Heart right ventricle (tissue), 16 donors: ENCODE data around the gene LHX3. TPM values are rescaled to one million over a fixed set of nuclear protein-coding genes. Genes with fewer than 3 reads are reported as not detected.
A peak's percentile ranks its signal among the peaks of the same experiment; 100 is the strongest.

ENCODE experiments used
- ATAC-seq, 8 donors: fragments of 200-7000 bp; cut with Tn5 transposase; one replicate each; pipeline ENCODE4 v1.9.1; 2020; ENCODE audit warnings: mild to moderate bottlenecking in 8 of 8, moderate library complexity in 8 of 8, moderate number of reproducible peaks in 1 of 8
- DNase-seq, 2 donors: peaks; one replicate each; pipeline ENCODE4 v3.0.0-alpha.2; 2020
- H3K27ac ChIP-seq, 10 donors: fragments of 200-600 bp; sonication (generic) in 2 of 10; one replicate each; pipeline versions ENCODE4 v1.5.0 to v1.8.0; 2020 to 2022; ENCODE audit warnings: mild to moderate bottlenecking in 3 of 10
- H3K27me3 ChIP-seq, 7 donors: fragments of 200-600 bp; one replicate each; pipeline ENCODE4 v1.8.0; 2021 to 2022; ENCODE audit warnings: mild to moderate bottlenecking in 2 of 7
- H3K36me3 ChIP-seq, 9 donors: fragments of 200-600 bp; sonication (generic) in 1 of 9; one replicate each; pipeline versions ENCODE4 v1.5.0 to v1.8.0; 2020 to 2022; ENCODE audit warnings: mild to moderate bottlenecking in 2 of 9
- H3K4me1 ChIP-seq, 9 donors: fragments of 200-600 bp; sonication (generic) in 1 of 9; one replicate each; pipeline versions ENCODE4 v1.5.0 to v1.8.0; 2020 to 2022; ENCODE audit warnings: mild to moderate bottlenecking in 4 of 9
- H3K4me3 ChIP-seq, 10 donors: fragments of 200-600 bp; sonication (generic) in 2 of 10; one replicate each; pipeline versions ENCODE4 v1.5.0 to v1.8.0; 2020 to 2022; ENCODE audit warnings: mild to moderate bottlenecking in 7 of 10, moderate library complexity in 2 of 10
- H3K9me3 ChIP-seq, 11 donors: fragments of 200-600 bp in 10 of 11; sonication (generic) in 2 of 11; one replicate each; pipeline versions ENCODE4 v1.5.0 to v1.8.0; 2013 to 2022; ENCODE audit warnings: mild to moderate bottlenecking in 2 of 11, control low read depth in 1 of 11, moderate library complexity in 1 of 11
- CTCF ChIP-seq, 9 donors: fragments of 200-600 bp; sonication (generic) in 2 of 9; IDR thresholded peaks; one replicate each; pipeline versions ENCODE4 v1.5.0 to v1.8.0; 2021 to 2022; ENCODE audit warnings: antibody characterized with exemption in 9 of 9, mild to moderate bottlenecking in 5 of 9, moderate library complexity in 1 of 9
- WGBS, 2 donors: extraction: QIAGEN DNeasy Blood & Tissue Kit; methylation state at CpG; one replicate each; pipeline ENCODE4 v1.1.7; 2013; ENCODE audit warnings: inconsistent platforms in 1 of 2; 5-methylcytosine and 5-hydroxymethylcytosine counted together
- intact Hi-C, 10 donors: fragments of 100-400 bp; cut with DNase I; formaldehyde crosslinking; loops; one replicate each; pipeline versions ENCODE4 v1.11.1 to v1.14.2; 2022
- polyA plus RNA-seq, 2 donors: library from polyadenylated mRNA; stranded (reverse); fragments of 200-250 nt; gene quantifications; one replicate each; pipeline ENCODE4 v1.2.3, GENCODE V29; 2013
- total RNA-seq, 10 donors: library from RNA; stranded (reverse); fragmentation: NEBNext Ultra II Directional in 3 of 10; extraction: Animal tissue kit (Norgen Biotek cat#: 25700) in 3 of 10; gene quantifications; one replicate each; pipeline versions ENCODE4 v1.2.1 to v1.2.4, GENCODE V29; 2021 to 2023
- donor health status: Arrhythmogenic right ventricular cardiomyopathy.
- donor health status: ischemic (EF 13 %, LVEDD 7.1; RV severe dilation, severe dysfunction).
- donor health status: healthy with polysubstance abuse.
- donor health status: DM: no; HTN: yes; CAD: no.
- donor health status: DM: no; HTN: no; CAD: no.
- donor health status: ischemic (EF 25% LVEDD 6.9; RV normal size, moderate dysfunction).
- donor health status: ischemic (EF 25% LVEDD 5.7; RV mildly dilated, moderate dysfunction).
- donor health status: healthy.
- donor health status: DM: yes; HTN: yes; CAD: no.
- donor health status: Ischemic cardiomyopathy.
- donor health status: ischemic (EF 35%, LVEDD 5.7; RV mildly dilated, moderate dysfunction).
- donor health status: nonischemic (EF 11% LVEDD 7.7; RV severe dilation, severe dysfunction).
- donor health status: DM: yes; HTN: yes; CAD: no.
- donor health status: PGD.
- donor health status: ischemic (EF 29% LVEDD 5.4; RV normal size, mild dysfunction).
- donor health status: nonischemic (EF 23%, LVEDD 6.1; RV moderate dilation, normal function).

LHX3 gene
- total and polyA plus RNA-seq, 12 donors = not detected

GRCh38 chr9:136219276-136219675, 14.3 kb upstream of the LHX3 start:
- WGBS, 2 donors = 94 to 97% methylated on average over 13 of the region's 13 CpGs
- ATAC-seq (no peak), DNase-seq (no peak)
- TF ChIP-seq CTCF (IDR thresholded peaks at IDR 0.05) = no peak
- peaks cover 0 to 4% (median 0%) of the 10 kb centered on the region in 11 donors for H3K9me3 ChIP-seq
- no peaks in the 10 kb centered on the region for H3K27me3 ChIP-seq
- no peaks in the 10 kb centered on the region for H3K4me1 ChIP-seq
- no peak overlapping the region for H3K27ac ChIP-seq
- H3K4me3 ChIP-seq = no peak overlapping the region
- intact Hi-C loops = no loop called here
- H3K36me3 ChIP-seq = peaks cover 0 to 93% (median 15%) of the 10 kb centered on the region in 9 donors

GRCh38 chr9:136218673-136219072, 13.7 kb upstream of the LHX3 start:
- no peaks in the 10 kb centered on the region for H3K4me1 ChIP-seq
- WGBS, 2 donors = 90 to 92% methylated on average over 15 of the region's 15 CpGs
- DNase-seq (no peak), ATAC-seq (peak in 1 of 8 donors; percentile 10)
- no peaks in the 10 kb centered on the region for H3K27me3 ChIP-seq
- H3K27ac ChIP-seq = no peak overlapping the region
- peaks cover 0 to 93% (median 21%) of the 10 kb centered on the region in 9 donors for H3K36me3 ChIP-seq
- H3K4me3 ChIP-seq = no peak overlapping the region
- intact Hi-C loops = no loop called here
- no peak for TF ChIP-seq CTCF (IDR thresholded peaks at IDR 0.05)
- H3K9me3 ChIP-seq = peaks cover 0 to 10% (median 0%) of the 10 kb centered on the region in 11 donors

- peaks cover 0 to 12% (median 0%) of the 10 kb centered on the region in 11 donors for H3K9me3 ChIP-seq
- no peak for TF ChIP-seq CTCF (IDR thresholded peaks at IDR 0.05)
- intact Hi-C loops = no loop called here
- H3K27me3 ChIP-seq = no peaks in the 10 kb centered on the region
- no peak overlapping the region for H3K4me3 ChIP-seq
- DNase-seq = no peak
- H3K4me1 ChIP-seq = no peaks in the 10 kb centered on the region
- ATAC-seq = peak in 1 of 8 donors; percentile 27
- H3K36me3 ChIP-seq = peaks cover 0 to 93% (median 22%) of the 10 kb centered on the region in 9 donors
- H3K27ac ChIP-seq = no peak overlapping the region
- WGBS, 2 donors = 91 to 92% methylated on average over 16 of the region's 16 CpGs
Measured at GRCh38 chr9:136218271-136218670, 13.3 kb upstream of the LHX3 start.

DNA sequence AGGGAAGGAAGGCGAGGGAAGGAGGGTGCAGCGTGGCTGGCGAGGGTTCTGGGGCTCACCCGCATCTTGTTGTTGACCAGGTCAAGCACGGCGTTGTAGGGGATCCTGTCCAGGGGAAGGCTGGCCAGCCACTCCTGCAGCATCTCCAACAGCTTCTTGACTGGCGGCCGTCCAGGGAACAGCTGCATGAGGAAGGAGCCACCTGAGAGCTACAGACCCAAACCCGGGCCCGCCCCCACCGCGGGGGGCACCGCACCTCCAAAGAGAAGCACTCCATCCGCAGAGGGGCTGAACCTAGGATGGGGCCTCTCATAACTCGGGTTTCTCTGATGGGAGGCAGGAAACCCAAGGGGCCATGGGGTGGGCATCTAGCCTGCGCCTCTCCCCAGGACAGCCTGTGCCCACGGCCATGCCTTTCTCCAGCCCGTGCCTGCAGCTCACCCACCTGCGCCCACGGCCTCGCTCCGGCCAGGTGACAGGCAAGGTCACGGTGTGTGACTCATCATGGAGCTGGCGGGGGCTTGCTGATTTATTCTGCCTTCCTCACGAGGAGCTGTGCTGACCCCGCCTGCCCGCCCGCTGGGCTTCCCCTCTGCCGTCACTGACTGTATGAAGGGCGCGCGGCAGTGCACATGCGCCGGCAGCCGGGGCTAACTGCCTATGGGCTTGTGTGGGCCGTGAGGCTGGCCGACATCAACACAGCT, 11.8 kb upstream of the LHX3 start:
- ATAC-seq (no peak), DNase-seq (no peak)
- Histone ChIP-seq H3K27ac (no peak overlapping the region), H3K4me3 (no peak overlapping the region), H3K9me3 (peaks cover 0 to 12% (median 0%) of the 10 kb centered on the region in 11 donors), H3K27me3 (no peaks in the 10 kb centered on the region), H3K4me1 (no peaks in the 10 kb centered on the region), H3K36me3 (peaks cover 0 to 93% (median 22%) of the 10 kb centered on the region in 9 donors)
- 92% methylated on average over 37 of the region's 37 CpGs for WGBS, 2 donors
- intact Hi-C loops = no loop called here
- no peak for TF ChIP-seq CTCF (IDR thresholded peaks at IDR 0.05)
